Adrenal gland (tissue), 12 donors: ENCODE measurements around the gene ARPP21. TPM values are rescaled to one million over a fixed set of nuclear protein-coding genes. Genes with fewer than 3 reads are reported as not detected.

Experiments
- DNase-seq, 7 donors: peaks; one replicate each; pipeline ENCODE4 v3.0.0-alpha.2; 2019 to 2020
- H3K27ac ChIP-seq, 5 donors: fragments of 200-600 bp; sonication (generic) in 4 of 5; 1 replicate in 3 of 5; 2 replicates in 2 of 5; pipeline versions ENCODE4 v1.5.1 to v1.8.0; 2016 to 2020; ENCODE audit warnings: mild to moderate bottlenecking in 1 of 5
- H3K27me3 ChIP-seq: fragments of 200-600 bp; 2 replicates; pipeline ENCODE4 v1.8.0; 2021
- H3K36me3 ChIP-seq, 2 donors: fragments of 200-600 bp; replicated peaks in 1 of 2; 1 replicate in 1 of 2; 2 replicates in 1 of 2; pipeline versions ENCODE4 v1.5.1 to v1.8.0; 2018 to 2022
- H3K4me1 ChIP-seq, 2 donors: fragments of 200-600 bp; replicated peaks in 1 of 2; 1 replicate in 1 of 2; 2 replicates in 1 of 2; pipeline versions ENCODE4 v1.5.1 to v1.8.0; 2018 to 2021
- H3K4me3 ChIP-seq, 4 donors: fragments of 200-600 bp; sonication (generic) in 3 of 4; one replicate each; pipeline ENCODE4 v1.5.1; 2016 to 2018
- H3K9me3 ChIP-seq, 3 donors: fragments of 200-600 bp; sonication (generic) in 1 of 3; replicated peaks in 1 of 3; 1 replicate in 2 of 3; 2 replicates in 1 of 3; pipeline versions ENCODE4 v1.5.1 to v1.8.0; 2016 to 2021
- CTCF ChIP-seq, 6 experiments: fragments of 450-650 bp in 4 of 6; fragments of 200-600 bp in 2 of 6; sonication (generic) in 1 of 6; IDR thresholded peaks; 1 replicate in 5 of 6; 2 replicates in 1 of 6; pipeline versions ENCODE4 v1.5.1 to v1.8.0; 2016 to 2021; ENCODE audit warnings: antibody characterized with exemption in 6 of 6, mild to moderate bottlenecking in 2 of 6, moderate library complexity in 1 of 6
- POLR2A ChIP-seq, 2 donors: fragments of 450-650 bp; IDR thresholded peaks; one replicate each; pipeline ENCODE4 v1.6.1; 2017; ENCODE audit warnings: antibody characterized with exemption in 2 of 2, mild to moderate bottlenecking in 2 of 2, moderate library complexity in 1 of 2
- WGBS, 4 donors: extraction: QIAGEN DNeasy Blood & Tissue Kit in 2 of 4; methylation state at CpG; one replicate each; pipeline versions ENCODE4 v1.1.5 to v1.1.7; 2013 to 2017; 5-methylcytosine and 5-hydroxymethylcytosine counted together
- intact Hi-C, 2 donors: fragments of 100-400 bp; cut with DNase I; formaldehyde crosslinking; loops; one replicate each; pipeline versions ENCODE4 v1.14.1 to v1.15.0; 2022 to 2023
- polyA plus RNA-seq, 3 donors: library from polyadenylated mRNA; stranded (reverse); fragments of 200-250 nt in 2 of 3; fragments of 350-450 nt in 1 of 3; fragmentation: Illumina TruSeq in 1 of 3; extraction: RNeasy Lipid Tissue Mini Kit (QIAGEN cat#74804) in 1 of 3; gene quantifications; one replicate each; pipeline ENCODE4 v1.2.3, GENCODE V29; 2013 to 2014
- total RNA-seq, 9 donors: library from RNA; depleted of rRNA in 4 of 9; stranded (reverse); fragments of >200 nt in 4 of 9; fragments of 120-200 nt in 1 of 9; fragmentation: NEBNext Ultra II Directional in 1 of 9; extraction: Animal tissue kit (Norgen Biotek cat#: 25700) in 1 of 9; gene quantifications; one replicate each; pipeline versions ENCODE4 v1.1.0 to v1.2.4, GENCODE V29; 2013 to 2023
- donor health status: healthy with polysubstance abuse.
- donor health status: Bipolar disorder and iron deficiency.
- donor health status: DM: yes; HTN: yes; CAD: no.
- donor health status: DM: no; HTN: no; CAD: no.
- donor health status: DM: no; HTN: no; CAD: no.
- donor health status: DM: yes; HTN: yes; CAD: no.

The ARPP21 gene
- total and polyA plus RNA-seq, 12 donors, result 0.32 to 0.79 (median 0.72) TPM; not detected in 9

GRCh38 chr3:35733341-35733740 lies 94.0 kb downstream of the ARPP21 start:
- WGBS, 4 donors, result 82 to 85% (median 83%) methylated on average over 9 of the region's 9 CpGs
- Histone ChIP-seq H3K36me3 (no peaks in the 10 kb centered on the region), H3K4me3 (no peak overlapping the region), H3K4me1 (no peaks in the 10 kb centered on the region), H3K27me3 (no peaks in the 10 kb centered on the region), H3K9me3 (no peaks in the 10 kb centered on the region), H3K27ac (no peak overlapping the region)
- TF ChIP-seq CTCF (IDR thresholded peaks at IDR 0.05) (no peak), POLR2A (IDR thresholded peaks at IDR 0.05) (no peak)
- intact Hi-C loops, result no loop called here
- no peak for DNase-seq

DNA sequence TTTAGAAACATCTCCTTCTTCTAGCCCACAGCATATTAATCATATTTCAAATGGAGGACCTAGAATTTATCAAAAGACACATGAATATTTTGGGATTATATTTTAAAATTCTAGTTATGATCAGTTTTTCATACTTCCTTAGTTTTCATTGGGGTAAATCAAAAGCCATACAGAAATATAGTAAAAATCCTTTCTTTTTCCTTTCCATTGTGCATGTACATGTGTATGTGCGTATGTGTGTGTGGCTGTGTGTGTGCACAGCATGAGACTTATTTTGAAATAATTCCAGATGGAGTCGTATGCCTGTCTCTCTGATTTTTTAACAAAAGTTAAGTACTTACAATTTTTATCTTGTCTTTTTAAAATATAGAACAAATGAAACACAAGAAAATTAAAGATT lies 94.5 kb downstream of the ARPP21 start:
- H3K4me3 ChIP-seq, result no peak overlapping the region
- 81 to 90% (median 82%) methylated on average over 2 of the region's 2 CpGs for WGBS, 4 donors
- no peaks in the 10 kb centered on the region for H3K4me1 ChIP-seq
- no peak overlapping the region for H3K27ac ChIP-seq
- no peaks in the 10 kb centered on the region for H3K27me3 ChIP-seq
- TF ChIP-seq POLR2A (IDR thresholded peaks at IDR 0.05) (no peak), CTCF (IDR thresholded peaks at IDR 0.05) (no peak)
- H3K36me3 ChIP-seq, result no peaks in the 10 kb centered on the region
- H3K9me3 ChIP-seq, result no peaks in the 10 kb centered on the region
- DNase-seq, result no peak
- intact Hi-C loops, result no loop called here

DNA sequence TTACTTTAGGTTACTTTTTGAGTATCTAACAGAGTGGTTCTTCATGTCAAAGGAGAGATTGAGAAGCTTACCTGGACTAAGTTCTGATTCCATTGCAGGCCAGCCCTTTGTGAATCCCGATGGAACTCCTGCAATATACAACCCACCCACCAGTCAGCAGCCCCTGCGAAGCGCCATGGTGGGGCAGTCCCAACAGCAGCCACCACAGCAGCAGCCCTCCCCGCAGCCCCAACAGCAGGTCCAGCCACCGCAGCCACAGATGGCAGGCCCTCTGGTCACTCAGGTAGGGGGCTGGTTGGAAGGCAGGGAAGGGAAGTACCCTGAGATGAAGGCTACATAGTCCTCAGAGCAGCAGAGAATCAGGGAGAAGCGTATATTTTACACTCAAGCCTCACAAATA lies 97.8 kb downstream of the ARPP21 start:
- Histone ChIP-seq H3K36me3 (no peaks in the 10 kb centered on the region), H3K4me1 (no peaks in the 10 kb centered on the region), H3K4me3 (no peak overlapping the region), H3K27ac (no peak overlapping the region), H3K9me3 (no peaks in the 10 kb centered on the region), H3K27me3 (no peaks in the 10 kb centered on the region)
- intact Hi-C loops, result no loop called here
- WGBS, 4 donors, result 87 to 92% (median 88%) methylated on average over 6 of the region's 6 CpGs
- TF ChIP-seq CTCF (IDR thresholded peaks at IDR 0.05) (no peak), POLR2A (IDR thresholded peaks at IDR 0.05) (no peak)
- no peak for DNase-seq

DNA sequence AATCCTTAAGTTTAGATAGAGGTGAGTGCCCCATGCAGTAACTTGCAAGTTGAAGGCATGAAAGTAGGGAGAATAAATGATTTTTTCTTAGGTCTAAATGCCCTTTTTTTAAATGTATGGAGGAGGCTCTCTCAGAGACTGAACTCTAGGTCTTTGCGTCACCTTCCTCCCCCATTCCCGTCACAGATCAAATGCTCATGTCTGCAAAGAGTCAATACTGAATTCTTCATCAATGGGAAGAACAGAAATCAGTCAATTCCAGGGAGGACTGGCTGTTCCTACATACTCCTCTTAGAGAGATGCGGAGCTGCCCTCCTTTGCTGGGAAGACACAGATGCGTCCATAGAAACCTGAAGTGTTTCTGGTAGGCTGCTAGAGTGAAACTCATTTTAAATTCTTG lies 98.2 kb downstream of the ARPP21 start:
- intact Hi-C loops, result no loop called here

More for the DNA sequence above, 98.2 kb downstream of the ARPP21 start:
- no peaks in the 10 kb centered on the region for H3K36me3 ChIP-seq
- no peak for DNase-seq
- H3K4me3 ChIP-seq, result no peak overlapping the region
- 82 to 91% (median 83%) methylated on average over 4 of the region's 4 CpGs for WGBS, 4 donors
- no peaks in the 10 kb centered on the region for H3K27me3 ChIP-seq
- H3K4me1 ChIP-seq, result no peaks in the 10 kb centered on the region
- H3K27ac ChIP-seq, result no peak overlapping the region
- H3K9me3 ChIP-seq, result no peaks in the 10 kb centered on the region
- TF ChIP-seq CTCF (IDR thresholded peaks at IDR 0.05) (no peak), POLR2A (IDR thresholded peaks at IDR 0.05) (no peak)
